Upper lobe of left lung (tissue), 6 donors: ENCODE results near the gene ANKMY1. TPM values are rescaled to one million over a fixed set of nuclear protein-coding genes. Genes with fewer than 3 reads are reported as not detected.

ENCODE experiments used
- ATAC-seq, 2 donors: fragments of 200-7000 bp; cut with Tn5 transposase; one replicate each; pipeline ENCODE4 v1.9.1; 2022; ENCODE audit warnings: mild to moderate bottlenecking in 2 of 2, moderate library complexity in 2 of 2; ENCODE audit not compliant: low FRiP score in 2 of 2
- DNase-seq, 2 donors: peaks; one replicate each; pipeline ENCODE4 v3.0.0-alpha.2; 2019 to 2020
- H3K27ac ChIP-seq, 4 donors: fragments of 200-600 bp; sonication (generic); one replicate each; pipeline ENCODE4 v1.5.1; 2016 to 2019
- H3K27me3 ChIP-seq, 4 donors: fragments of 200-600 bp; sonication (generic); one replicate each; pipeline ENCODE4 v1.5.1; 2017 to 2019
- H3K36me3 ChIP-seq, 4 donors: fragments of 200-600 bp; sonication (generic); one replicate each; pipeline ENCODE4 v1.5.1; 2016 to 2019
- H3K4me1 ChIP-seq, 4 donors: fragments of 200-600 bp; sonication (generic); one replicate each; pipeline ENCODE4 v1.5.1; 2018 to 2019
- H3K4me3 ChIP-seq, 4 donors: fragments of 200-600 bp; sonication (generic); one replicate each; pipeline ENCODE4 v1.5.1; 2017 to 2019; ENCODE audit warnings: mild to moderate bottlenecking in 2 of 4, moderate library complexity in 1 of 4
- H3K9me3 ChIP-seq, 4 donors: fragments of 200-600 bp; sonication (generic); one replicate each; pipeline ENCODE4 v1.5.1; 2018 to 2019
- EP300 ChIP-seq, 4 donors: sonication (generic); formaldehyde crosslinking; IDR thresholded peaks; one replicate each; pipeline ENCODE4 v1.5.1; 2017; ENCODE audit warnings: antibody characterized with exemption in 4 of 4, control low read depth in 2 of 4
- POLR2A ChIP-seq, 4 donors: fragments of 450-650 bp; IDR thresholded peaks; one replicate each; pipeline ENCODE4 v1.5.1; 2016 to 2017; ENCODE audit warnings: antibody characterized with exemption in 4 of 4, mild to moderate bottlenecking in 2 of 4
- POLR2AphosphoS5 ChIP-seq, 2 donors: sonication (generic); formaldehyde crosslinking; IDR thresholded peaks; one replicate each; pipeline ENCODE4 v1.5.1; 2017; ENCODE audit warnings: antibody characterized with exemption in 2 of 2
- WGBS, 2 donors: methylation state at CpG; one replicate each; pipeline ENCODE4 v1.1.5; 2017 to 2018; 5-methylcytosine and 5-hydroxymethylcytosine counted together
- total RNA-seq, 6 donors: library from RNA; depleted of rRNA in 4 of 6; stranded (reverse); fragments of >200 nt in 4 of 6; gene quantifications; one replicate each; pipeline versions ENCODE4 v1.1.0 to v1.2.1, GENCODE V29; 2016 to 2021
- TF ChIP-seq, protein P1 (sequence below), 6 experiments: fragments of 450-650 bp in 4 of 6; fragments of 200-600 bp in 2 of 6; sonication (generic) in 2 of 6; IDR thresholded peaks; one replicate each; pipeline ENCODE4 v1.5.1; 2016 to 2019; ENCODE audit warnings: antibody characterized with exemption in 6 of 6
- donor health status: DM: no; HTN: no; CAD: no; lungs with moderate emphysema.
- donor health status: DM: no; HTN: yes; CAD: no; lungs with severe emphysema.

The ANKMY1 gene
- total RNA-seq, 6 donors from 2014 or later = 23.7 to 97.4 (median 26.9) TPM

DNA sequence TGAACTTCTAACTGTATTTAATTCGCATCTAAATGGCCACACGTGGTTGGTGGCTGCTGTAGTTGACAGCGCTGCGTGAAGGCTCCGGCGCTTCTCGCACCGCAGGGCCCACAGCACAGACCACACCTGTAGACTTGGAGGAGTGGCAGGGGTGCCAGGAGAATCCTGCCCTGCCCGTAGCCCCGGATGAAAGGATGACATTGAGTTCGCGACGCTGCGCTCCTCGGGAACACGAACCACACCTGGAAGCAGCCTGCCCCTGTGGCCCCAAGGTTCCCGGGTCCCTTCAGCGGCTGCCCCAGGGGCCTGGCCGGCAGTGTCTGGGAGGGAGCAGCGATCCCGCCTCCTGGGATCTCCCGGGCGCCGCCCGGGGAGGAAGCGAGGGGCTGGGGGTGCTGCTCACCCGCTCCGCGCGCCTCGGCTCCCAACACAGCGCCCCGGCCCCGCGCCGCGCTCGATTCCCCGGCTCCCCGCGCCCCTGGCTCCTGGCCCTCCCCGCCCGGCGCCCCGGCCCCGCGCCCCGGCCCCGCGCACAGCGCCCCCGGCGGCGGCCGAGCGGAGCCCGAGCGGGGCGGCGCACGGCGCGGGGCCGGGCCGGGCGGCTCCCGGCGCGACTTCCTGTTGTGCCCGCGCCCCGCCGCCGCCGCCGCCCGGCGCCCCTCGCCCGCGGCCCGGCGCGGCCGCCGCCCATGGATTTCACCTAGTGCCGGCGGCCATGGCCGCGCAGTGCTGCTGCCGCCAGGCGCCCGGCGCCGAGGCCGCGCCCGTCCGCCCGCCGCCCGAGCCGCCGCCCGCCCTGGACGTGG, 10.3 kb upstream of the ANKMY1 start, which contains the start of gene RNPEPL1:
TSS of gene RNPEPL1 (plus strand) at position 613 of the 806 bp plus-strand sequence. CDS start at position 716, 103 bp downstream.
- DNase-seq (peak; percentile 52 to 94), ATAC-seq (peak in 1 of 2 donors; percentile 54)
- TF ChIP-seq POLR2AphosphoS5 (IDR thresholded peaks at IDR 0.05) = no peak
- peak in 2 of 4 donors; percentile 3 to 27 for TF ChIP-seq POLR2A (IDR thresholded peaks at IDR 0.05)
- TF ChIP-seq, protein P1, sequence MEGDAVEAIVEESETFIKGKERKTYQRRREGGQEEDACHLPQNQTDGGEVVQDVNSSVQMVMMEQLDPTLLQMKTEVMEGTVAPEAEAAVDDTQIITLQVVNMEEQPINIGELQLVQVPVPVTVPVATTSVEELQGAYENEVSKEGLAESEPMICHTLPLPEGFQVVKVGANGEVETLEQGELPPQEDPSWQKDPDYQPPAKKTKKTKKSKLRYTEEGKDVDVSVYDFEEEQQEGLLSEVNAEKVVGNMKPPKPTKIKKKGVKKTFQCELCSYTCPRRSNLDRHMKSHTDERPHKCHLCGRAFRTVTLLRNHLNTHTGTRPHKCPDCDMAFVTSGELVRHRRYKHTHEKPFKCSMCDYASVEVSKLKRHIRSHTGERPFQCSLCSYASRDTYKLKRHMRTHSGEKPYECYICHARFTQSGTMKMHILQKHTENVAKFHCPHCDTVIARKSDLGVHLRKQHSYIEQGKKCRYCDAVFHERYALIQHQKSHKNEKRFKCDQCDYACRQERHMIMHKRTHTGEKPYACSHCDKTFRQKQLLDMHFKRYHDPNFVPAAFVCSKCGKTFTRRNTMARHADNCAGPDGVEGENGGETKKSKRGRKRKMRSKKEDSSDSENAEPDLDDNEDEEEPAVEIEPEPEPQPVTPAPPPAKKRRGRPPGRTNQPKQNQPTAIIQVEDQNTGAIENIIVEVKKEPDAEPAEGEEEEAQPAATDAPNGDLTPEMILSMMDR (IDR thresholded peaks at IDR 0.05) = peak in 4 of 6 experiments; percentile 13 to 28 (median 26)
- peak within 1 kb of the TSS; percentile 79 to 95 (median 87) for H3K4me3 ChIP-seq
- peaks cover 50 to 78% (median 63%) of the 10 kb centered on the region in 4 donors for H3K4me1 ChIP-seq
- H3K9me3 ChIP-seq = no peaks in the 10 kb centered on the region
- H3K27ac ChIP-seq = peak within 1 kb of the TSS; percentile 94 to 97 (median 96)
- H3K36me3 ChIP-seq = peaks cover 0 to 9% (median 4%) of the 10 kb centered on the region in 4 donors
- H3K27me3 ChIP-seq = no peaks in the 10 kb centered on the region
- WGBS, 2 donors = 0 to 1% methylated on average over 1 to 16 of the region's 106 CpGs

DNA sequence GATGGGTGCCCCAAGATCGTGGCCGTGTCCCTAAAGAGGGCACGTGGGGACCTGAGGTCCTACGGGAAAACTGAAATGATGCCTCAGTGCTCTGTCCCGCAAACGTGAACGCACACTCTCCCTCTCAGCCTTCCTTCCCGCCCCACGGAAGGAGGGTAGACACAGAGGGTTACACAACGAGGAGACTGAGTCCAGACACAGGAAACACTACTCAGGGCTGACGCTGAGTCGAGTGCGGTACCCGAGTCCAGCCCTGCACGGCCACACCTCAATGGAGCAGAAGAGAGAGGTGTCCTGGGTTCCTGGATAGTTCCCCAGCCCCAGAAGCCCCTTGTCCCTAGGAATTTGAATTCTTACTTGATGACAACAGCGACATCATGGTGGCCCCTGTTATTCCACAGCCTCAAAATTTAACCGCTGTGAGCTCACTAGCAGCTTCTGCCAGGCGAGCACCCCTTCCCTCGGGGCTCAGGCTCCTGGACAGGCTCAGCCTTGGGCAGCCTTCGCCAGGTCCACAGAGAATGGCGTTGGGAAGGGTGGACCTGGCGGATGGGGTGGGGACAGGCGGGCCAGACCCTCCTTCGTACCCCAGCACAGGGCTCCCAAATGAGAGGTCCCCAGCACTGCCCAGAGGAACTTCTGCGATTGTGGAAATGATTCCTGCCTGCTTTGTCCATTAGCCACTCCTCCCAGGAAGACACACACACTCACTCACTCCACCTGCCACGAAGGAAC, 9.5 kb upstream of the ANKMY1 start:
- ATAC-seq (peak in 1 of 2 donors; percentile 20), DNase-seq (peak; percentile 34 to 53)
- Histone ChIP-seq H3K4me1 (peaks cover 52 to 86% (median 70%) of the 10 kb centered on the region in 4 donors), H3K36me3 (peaks cover 0 to under 1% (median under 1%) of the 10 kb centered on the region in 4 donors), H3K27me3 (no peaks in the 10 kb centered on the region), H3K27ac (peak overlapping the region; percentile 94 to 97 (median 96)), H3K4me3 (peak overlapping the region; percentile 70 to 89 (median 81)), H3K9me3 (no peaks in the 10 kb centered on the region)
- 9 to 29% methylated on average over 17 to 26 of the region's 26 CpGs for WGBS, 2 donors
- TF ChIP-seq, protein P1 (IDR thresholded peaks at IDR 0.05) = no peak
- TF ChIP-seq POLR2A (IDR thresholded peaks at IDR 0.05) = peak in 1 of 4 donors; percentile 4
- TF ChIP-seq POLR2AphosphoS5 (IDR thresholded peaks at IDR 0.05) = peak in 1 of 2 donors; percentile 24
- TF ChIP-seq EP300 (IDR thresholded peaks at IDR 0.05) = no peak

DNA sequence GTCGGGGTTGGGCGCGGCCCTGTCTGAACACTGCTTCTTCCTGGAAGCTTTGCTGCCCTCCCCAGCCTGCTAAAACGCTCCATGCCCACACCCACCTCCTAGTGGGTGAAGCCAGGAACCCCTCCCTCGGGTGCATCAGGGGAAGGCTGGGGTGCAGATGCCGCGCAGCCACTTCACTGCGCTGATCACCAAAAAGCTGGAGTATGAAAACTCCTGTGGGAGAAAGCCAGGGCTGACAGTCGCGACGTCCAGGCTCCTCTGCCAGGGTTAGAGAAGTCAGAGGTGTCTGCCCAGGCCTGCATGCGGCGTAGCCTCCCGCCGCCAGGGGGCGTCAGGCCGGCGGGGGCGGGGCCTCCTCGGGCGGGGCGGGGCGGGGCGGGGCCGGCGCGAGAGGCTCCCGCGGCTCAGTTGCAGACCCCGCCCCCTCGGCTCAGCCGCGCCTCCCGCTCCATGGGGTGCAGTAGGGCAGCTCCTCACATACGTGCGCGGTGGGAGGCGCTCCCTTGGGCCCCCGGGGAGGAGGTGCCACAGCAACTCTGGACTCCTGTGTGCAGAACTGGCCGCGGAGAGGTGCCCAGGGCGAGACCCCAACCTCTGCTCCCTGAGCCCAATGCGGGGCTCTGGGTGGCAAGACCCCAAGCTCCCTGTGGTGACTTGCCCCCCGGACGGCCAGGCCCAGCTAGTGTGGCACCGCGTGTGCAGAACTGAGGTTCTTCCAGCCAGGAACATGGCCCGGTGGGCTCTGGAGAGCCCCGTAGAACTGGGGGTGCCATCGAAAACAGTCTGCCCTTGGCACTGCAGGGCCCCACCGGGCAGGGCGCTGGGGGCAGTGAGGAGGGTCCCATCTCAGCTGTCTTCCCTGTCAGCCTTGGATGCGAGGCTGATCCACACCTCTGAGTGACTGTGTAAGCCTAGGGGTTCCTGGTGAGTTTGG, 8.7 kb upstream of the ANKMY1 start:
- H3K4me1 ChIP-seq = peaks cover 60 to 92% (median 78%) of the 10 kb centered on the region in 4 donors
- TF ChIP-seq POLR2AphosphoS5 (IDR thresholded peaks at IDR 0.05) (peak; percentile 10 to 50), POLR2A (IDR thresholded peaks at IDR 0.05) (peak in 2 of 4 donors; percentile 68 to 70), EP300 (IDR thresholded peaks at IDR 0.05) (no peak)
- TF ChIP-seq, protein P1 (IDR thresholded peaks at IDR 0.05) = peak; percentile 82 to 99 (median 92)
- peak; percentile 89 to 91 for ATAC-seq
- peak overlapping the region; percentile 70 to 89 (median 81) for H3K4me3 ChIP-seq
- peak; percentile 98 to 99 for DNase-seq
- H3K27me3 ChIP-seq = no peaks in the 10 kb centered on the region
- 3 to 8% methylated on average over 6 to 27 of the region's 53 CpGs for WGBS, 2 donors
- no peaks in the 10 kb centered on the region for H3K36me3 ChIP-seq
- H3K27ac ChIP-seq = peak overlapping the region; percentile 94 to 97 (median 96)
- H3K9me3 ChIP-seq = no peaks in the 10 kb centered on the region
